Cardiac muscle cell (in vitro differentiated cells and primary cell): ENCODE measurements around the gene PEX12. TPM values are rescaled to one million over a fixed set of nuclear protein-coding genes. Genes with fewer than 3 reads are reported as not detected.
"Not testable (repeated sequence)": the region's sequence is repeated elsewhere in the genome, so short reads cannot be mapped to it uniquely, and the experiment has no call there.

Experiments used
- DNase-seq, 2 donors: peaks; one replicate each; pipeline versions ENCODE4 v3.0.0 to v3.0.0-alpha.2; 2010 to 2017; ENCODE audit warnings: low read depth in 1 of 2, low spot score in 1 of 2
- H3K27ac ChIP-seq: fragments of 200-600 bp; sonication (generic); 2 replicates; pipeline ENCODE4 v1.5.1; 2016
- H3K27me3 ChIP-seq: fragments of 200-600 bp; sonication (generic); 2 replicates; pipeline ENCODE4 v1.6.0; 2016; ENCODE audit warnings: control low read depth
- H3K36me3 ChIP-seq: fragments of 200-600 bp; sonication (generic); 2 replicates; pipeline ENCODE4 v1.5.1; 2016; ENCODE audit warnings: control low read depth
- H3K4me1 ChIP-seq: fragments of 200-600 bp; sonication (generic); 2 replicates; pipeline ENCODE4 v1.8.1; 2017; ENCODE audit warnings: low read depth, mild to moderate bottlenecking, mixed run types
- H3K4me3 ChIP-seq: fragments of 200-600 bp; sonication (generic); 2 replicates; pipeline ENCODE4 v1.5.1; 2016; ENCODE audit warnings: mild to moderate bottlenecking
- H3K9me3 ChIP-seq: fragments of 200-600 bp; sonication (generic); 2 replicates; pipeline ENCODE4 v1.5.1; 2017; ENCODE audit warnings: low read depth, mild to moderate bottlenecking, control low read depth
- CTCF ChIP-seq: IDR thresholded peaks from 2 replicates; pipeline ENCODE4 v1.5.1; 2012; ENCODE audit warnings: low read depth, mild to moderate bottlenecking, low read length
- polyA plus RNA-seq: library from polyadenylated mRNA; unstranded; fragments of >200 nt; fragmentation: Nextera tagmentation; extraction: Ambion mirVana; gene quantifications from 2 replicates; pipeline ENCODE4 v1.2.1, GENCODE V29; 2016
- total RNA-seq: library from RNA; depleted of rRNA; stranded (reverse); fragments of >200 nt; gene quantifications from 2 replicates; pipeline ENCODE4 v1.2.3, GENCODE V29; 2016

The PEX12 gene
- total and polyA plus RNA-seq, 2 experiments from 2014 or later: 6.1 to 8.3 TPM

GRCh38 chr17:35536664-35537171 lies 41.7 kb downstream of the PEX12 start:
- no peaks in the 10 kb centered on the region for H3K36me3 ChIP-seq
- no peaks in the 10 kb centered on the region for H3K4me1 ChIP-seq
- no peak overlapping the region for H3K27ac ChIP-seq
- no peaks in the 10 kb centered on the region for H3K9me3 ChIP-seq
- H3K4me3 ChIP-seq: no peak overlapping the region
- TF ChIP-seq CTCF: no peak
- peaks cover 18% of the 10 kb centered on the region for H3K27me3 ChIP-seq
- DNase-seq: no peak

- H3K27me3 ChIP-seq: peaks cover 10% of the 10 kb centered on the region
- not testable (repeated sequence) for H3K9me3 ChIP-seq, H3K36me3 ChIP-seq, DNase-seq, H3K4me1 ChIP-seq, H3K27ac ChIP-seq, H3K4me3 ChIP-seq
Observed at GRCh38 chr17:35535406-35535805, 43.0 kb downstream of the PEX12 start.

- TF ChIP-seq CTCF: no peak
- Histone ChIP-seq H3K9me3 (no peaks in the 10 kb centered on the region), H3K27ac (no peak overlapping the region), H3K36me3 (no peaks in the 10 kb centered on the region), H3K4me1 (no peaks in the 10 kb centered on the region), H3K4me3 (no peak overlapping the region), H3K27me3 (peaks cover 3% of the 10 kb centered on the region)
- DNase-seq: no peak
Observed at GRCh38 chr17:35534576-35535093, 43.7 kb downstream of the PEX12 start.

GRCh38 chr17:35531160-35531559 lies 47.2 kb downstream of the PEX12 start:
- Histone ChIP-seq H3K27me3 (peaks cover 5% of the 10 kb centered on the region), H3K4me3 (no peak overlapping the region), H3K9me3 (no peaks in the 10 kb centered on the region), H3K27ac (no peak overlapping the region), H3K36me3 (no peaks in the 10 kb centered on the region), H3K4me1 (no peaks in the 10 kb centered on the region)
- TF ChIP-seq CTCF: no peak
- no peak for DNase-seq

- no peak for TF ChIP-seq CTCF
- no peak for DNase-seq
- Histone ChIP-seq H3K9me3 (no peaks in the 10 kb centered on the region), H3K4me3 (no peak overlapping the region), H3K4me1 (no peaks in the 10 kb centered on the region), H3K27ac (no peak overlapping the region), H3K27me3 (peaks cover 8% of the 10 kb centered on the region), H3K36me3 (no peaks in the 10 kb centered on the region)
Observed at GRCh38 chr17:35529866-35530265, 48.5 kb downstream of the PEX12 start.

GRCh38 chr17:35529326-35529725 lies 49.0 kb downstream of the PEX12 start:
- H3K27ac ChIP-seq, H3K9me3 ChIP-seq, H3K4me3 ChIP-seq, H3K36me3 ChIP-seq, H3K4me1 ChIP-seq, DNase-seq, H3K27me3 ChIP-seq: not testable (repeated sequence)

Other genes with a start within 250 kb of the PEX12 start
- not detected in 2 replicates for gene SLFN11, start 204.9 kb downstream of the PEX12 start, total RNA-seq
- not detected in 2 replicates for gene SLFN11, start 204.9 kb downstream of the PEX12 start, polyA plus RNA-seq
- 0.81 and 1.0 TPM in 2 replicates for gene SLFN12, start 146.1 kb downstream of the PEX12 start, total RNA-seq
- gene SLFN12, start 146.1 kb downstream of the PEX12 start, polyA plus RNA-seq: 0.18 and 0.46 TPM in 2 replicates
- gene SLFN13, start 129.8 kb downstream of the PEX12 start, total RNA-seq: 3.5 and 7.9 TPM in 2 replicates
- 4.2 and 5.9 TPM in 2 replicates for gene SLFN13, start 129.8 kb downstream of the PEX12 start, polyA plus RNA-seq
- gene SLFN12L, start 40.9 kb downstream of the PEX12 start, total RNA-seq: not detected in 2 replicates
- gene SLFN12L, start 40.9 kb downstream of the PEX12 start, polyA plus RNA-seq: not detected in 2 replicates
- 0.07 and 0.21 TPM in 2 replicates for gene SLFN14, start 17.8 kb downstream of the PEX12 start, total RNA-seq
- gene SLFN14, start 17.8 kb downstream of the PEX12 start, polyA plus RNA-seq: 0.12 and 0.89 TPM in 2 replicates
- 83.5 and 90.9 TPM in 2 replicates for gene AP2B1, start 8.8 kb upstream of the PEX12 start, total RNA-seq
- gene AP2B1, start 8.8 kb upstream of the PEX12 start, polyA plus RNA-seq: 54.7 and 89.2 TPM in 2 replicates
- 108 and 116 TPM in 2 replicates for gene RASL10B, start 153.1 kb upstream of the PEX12 start, total RNA-seq
- gene RASL10B, start 153.1 kb upstream of the PEX12 start, polyA plus RNA-seq: 71.6 and 94.4 TPM in 2 replicates
- gene GAS2L2, start 174.7 kb upstream of the PEX12 start, total RNA-seq: 0.18 TPM in 1 of 2 replicates, not detected in the other
- 0.11 TPM in 1 of 2 replicates, not detected in the other for gene GAS2L2, start 174.7 kb upstream of the PEX12 start, polyA plus RNA-seq
- 0.21 and 0.74 TPM in 2 replicates for gene C17orf50, start 182.3 kb upstream of the PEX12 start, total RNA-seq
- gene C17orf50, start 182.3 kb upstream of the PEX12 start, polyA plus RNA-seq: 0.51 and 1.2 TPM in 2 replicates
- gene MMP28, start 217.1 kb upstream of the PEX12 start, total RNA-seq: 0.39 TPM in 1 of 2 replicates, not detected in the other
- gene MMP28, start 217.1 kb upstream of the PEX12 start, polyA plus RNA-seq: 0.84 and 0.94 TPM in 2 replicates
- gene TAF15, start 230.9 kb upstream of the PEX12 start, total RNA-seq: 33.4 and 75.2 TPM in 2 replicates
- 27.2 and 31.1 TPM in 2 replicates for gene TAF15, start 230.9 kb upstream of the PEX12 start, polyA plus RNA-seq